Heart left ventricle (tissue), 13 donors: ENCODE data around the gene MYB.

Experiments
- CTCF ChIP-seq, 12 donors: fragments of 200-600 bp; sonication (generic) in 4 of 12; IDR thresholded peaks; one replicate each; pipeline versions ENCODE4 v1.5.0 to v1.8.0; 2018 to 2022; ENCODE audit warnings: antibody characterized with exemption in 12 of 12, mild to moderate bottlenecking in 5 of 12
- POLR2A ChIP-seq, 2 donors: fragments of 450-650 bp; IDR thresholded peaks; one replicate each; pipeline ENCODE4 v1.6.1; 2017; ENCODE audit warnings: antibody characterized with exemption in 2 of 2, mild to moderate bottlenecking in 2 of 2, moderate library complexity in 2 of 2
- donor health status: ischemic (EF 13 %, LVEDD 7.1; RV severe dilation, severe dysfunction).
- donor health status: DM: no; HTN: yes; CAD: no.
- donor health status: DM: no; HTN: no; CAD: no.
- donor health status: ischemic (EF 25% LVEDD 6.9; RV normal size, moderate dysfunction).
- donor health status: ischemic (EF 25% LVEDD 5.7; RV mildly dilated, moderate dysfunction).
- donor health status: ischemic (EF 35%, LVEDD 5.7; RV mildly dilated, moderate dysfunction).
- donor health status: nonischemic (EF 11% LVEDD 7.7; RV severe dilation, severe dysfunction).
- donor health status: DM: yes; HTN: yes; CAD: no.
- donor health status: PGD.
- donor health status: ischemic (EF 29% LVEDD 5.4; RV normal size, mild dysfunction).
- donor health status: nonischemic (EF 23%, LVEDD 6.1; RV moderate dilation, normal function).

DNA sequence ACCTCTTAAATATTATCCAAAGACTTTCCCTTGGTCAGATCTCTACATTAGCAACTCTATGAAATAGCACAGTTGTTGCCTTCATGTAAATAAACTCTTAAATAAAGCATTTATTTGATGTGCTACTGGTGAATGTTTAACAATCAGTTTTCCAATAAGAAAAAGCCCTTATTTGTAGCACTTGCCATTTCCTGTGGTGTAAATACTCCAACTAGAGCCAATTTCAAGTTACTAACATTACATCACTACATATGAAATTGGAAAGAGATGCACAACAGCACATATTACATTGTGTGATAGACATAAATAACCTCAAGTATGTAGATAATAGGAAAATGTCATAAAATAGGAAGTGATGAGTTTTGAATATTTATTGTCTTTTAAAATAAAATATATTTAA lies 5.0 kb upstream of the MYB start:
- no peak for TF ChIP-seq CTCF (IDR thresholded peaks at IDR 0.05)
- TF ChIP-seq POLR2A (IDR thresholded peaks at IDR 0.05): no peak
